Measurements from ENCODE around the gene ANKS1B.

DNA sequence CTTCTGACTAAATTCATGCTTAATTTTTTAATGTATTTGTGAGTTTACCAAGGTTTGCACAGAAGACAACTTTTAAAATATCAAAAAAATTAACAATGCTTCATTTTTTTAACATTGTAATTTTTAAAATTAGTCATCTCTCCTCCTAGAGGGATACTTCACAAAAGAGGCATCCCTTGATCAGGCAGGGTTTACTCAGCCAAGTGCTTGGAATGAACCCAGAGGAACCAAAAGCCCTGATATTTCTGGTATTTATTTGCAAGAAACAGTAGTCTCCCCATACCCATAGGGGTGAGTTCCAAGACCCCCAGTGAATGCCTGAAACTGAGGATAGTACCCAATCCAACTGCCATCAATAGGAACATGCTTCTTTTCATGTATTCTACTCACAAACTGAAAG lies 284.7 kb downstream of the ANKS1B start:
- TF ChIP-seq CTCF (IDR thresholded peaks at IDR 0.05) (no peak), POLR2A (IDR thresholded peaks at IDR 0.05) (no peak)
